CD4-positive, alpha-beta T cell treated with Interleukin-17A for 4 hours (primary cell): ENCODE results near the gene HDAC4.

ENCODE experiments used
- DNase-seq: peaks from one replicate; pipeline ENCODE4 v3.0.0-alpha.2; 2020; ENCODE audit warnings: mixed read lengths

Gene HDAC4

GRCh38 chr2:239396881-239397681 is 3.7 kb downstream of the HDAC4 start:
- DNase-seq, result peak; percentile 64

GRCh38 chr2:239395524-239395923 is 5.3 kb downstream of the HDAC4 start:
- no peak for DNase-seq

GRCh38 chr2:239394978-239395377 is 5.8 kb downstream of the HDAC4 start:
- DNase-seq, result no peak

GRCh38 chr2:239394346-239394945 is 6.4 kb downstream of the HDAC4 start:
- DNase-seq, result no peak

- DNase-seq, result no peak
Measured at GRCh38 chr2:239393941-239394340, 6.9 kb downstream of the HDAC4 start.

GRCh38 chr2:239393388-239393940 is 7.4 kb downstream of the HDAC4 start:
- DNase-seq, result no peak

GRCh38 chr2:239392688-239393387 is 8.0 kb downstream of the HDAC4 start:
- DNase-seq, result no peak

GRCh38 chr2:239392072-239392357 is 8.8 kb downstream of the HDAC4 start:
- DNase-seq, result no peak

GRCh38 chr2:239391286-239392071 is 9.3 kb downstream of the HDAC4 start:
- DNase-seq, result no peak

- no peak for DNase-seq
Measured at GRCh38 chr2:239390546-239391285, 10.1 kb downstream of the HDAC4 start.

GRCh38 chr2:239389414-239390329 is 11.1 kb downstream of the HDAC4 start:
- no peak for DNase-seq

- no peak for DNase-seq
Measured at GRCh38 chr2:239388236-239389151, 12.3 kb downstream of the HDAC4 start.

GRCh38 chr2:239387811-239388210 is 13.0 kb downstream of the HDAC4 start:
- no peak for DNase-seq

- DNase-seq, result no peak
Measured at GRCh38 chr2:239386872-239387445, 13.9 kb downstream of the HDAC4 start.

GRCh38 chr2:239386001-239386670 is 14.7 kb downstream of the HDAC4 start:
- no peak for DNase-seq

GRCh38 chr2:239385096-239386000 is 15.5 kb downstream of the HDAC4 start:
- DNase-seq, result no peak

- no peak for DNase-seq
Measured at GRCh38 chr2:239383759-239384156, 17.1 kb downstream of the HDAC4 start.
